Keratinocyte (primary cell): ENCODE measurements around the gene TOMM20. TPM values are rescaled to one million over a fixed set of nuclear protein-coding genes. Genes with fewer than 3 reads are reported as not detected.

Experiments used
- DNase-seq: peaks from one replicate; pipeline ENCODE4 v3.0.0-alpha.2; 2011; ENCODE audit warnings: low read depth, missing footprints, low spot score
- FAIRE-seq: peaks from 2 replicates; lab custom pipeline; 2011; peaks lifted over from hg19 to GRCh38; lab: Jason Lieb, UNC
- H2AFZ ChIP-seq: 2 replicates; pipeline ENCODE4 v1.6.0; 2012; ENCODE audit warnings: low read length, control low read depth, inconsistent platforms; ENCODE audit not compliant: control insufficient read depth
- H3K27ac ChIP-seq: 2 replicates; pipeline ENCODE4 v1.5.1; 2011; ENCODE audit warnings: low read length; ENCODE audit not compliant: control insufficient read depth, insufficient read depth
- H3K27me3 ChIP-seq: 3 replicates; pipeline ENCODE4 v1.6.0; 2011; ENCODE audit warnings: low read length; ENCODE audit not compliant: control insufficient read depth, insufficient read depth; ENCODE audit errors: extremely low read depth
- H3K36me3 ChIP-seq, 2 experiments: 2 replicates in 1 of 2; 3 replicates in 1 of 2; pipeline ENCODE4 v1.5.1; 2011; ENCODE audit warnings: low read length in 2 of 2, mild to moderate bottlenecking in 1 of 2; ENCODE audit not compliant: control insufficient read depth in 2 of 2, insufficient read depth in 2 of 2; ENCODE audit errors: extremely low read depth in 1 of 2
- H3K4me1 ChIP-seq: 3 replicates; pipeline ENCODE4 v1.5.1; 2011; ENCODE audit warnings: low read length; ENCODE audit not compliant: control insufficient read depth, insufficient read depth; ENCODE audit errors: extremely low read depth
- H3K4me2 ChIP-seq: 3 replicates; pipeline ENCODE4 v1.6.0; 2011; ENCODE audit warnings: low read depth, low read length; ENCODE audit not compliant: control insufficient read depth, insufficient read depth; ENCODE audit errors: extremely low read depth
- H3K4me3 ChIP-seq, 3 experiments: fragments of 200-600 bp in 1 of 3; sonication (generic) in 1 of 3; 2 replicates in 2 of 3; 3 replicates in 1 of 3; pipeline ENCODE4 v1.5.1; 2011 to 2016; ENCODE audit warnings: low read length in 3 of 3, mild to moderate bottlenecking in 3 of 3, control low read depth in 2 of 3, inconsistent platforms in 1 of 3, low read depth in 1 of 3, mixed read lengths in 1 of 3, mixed run types in 1 of 3, moderate library complexity in 1 of 3; ENCODE audit not compliant: control insufficient read depth in 2 of 3, insufficient read depth in 2 of 3; ENCODE audit errors: extremely low read depth in 1 of 3
- H3K79me2 ChIP-seq: 2 replicates; pipeline ENCODE4 v1.6.0; 2012; ENCODE audit warnings: low read length; ENCODE audit not compliant: control insufficient read depth, insufficient read depth
- H3K9ac ChIP-seq: 3 replicates; pipeline ENCODE4 v1.6.0; 2011; ENCODE audit warnings: low read length; ENCODE audit not compliant: control insufficient read depth, insufficient read depth; ENCODE audit errors: extremely low read depth
- H3K9me1 ChIP-seq: 3 replicates; pipeline ENCODE4 v1.6.0; 2011; ENCODE audit warnings: low read length; ENCODE audit not compliant: control insufficient read depth, insufficient read depth; ENCODE audit errors: extremely low read depth
- H3K9me3 ChIP-seq: 2 replicates; pipeline ENCODE4 v1.5.1; 2012; ENCODE audit warnings: low read depth, low read length; ENCODE audit not compliant: control insufficient read depth
- H4K20me1 ChIP-seq: 3 replicates; pipeline ENCODE4 v1.6.0; 2011; ENCODE audit warnings: low read length; ENCODE audit not compliant: control insufficient read depth, insufficient read depth; ENCODE audit errors: extremely low read depth
- CTCF ChIP-seq, 3 experiments: IDR thresholded peaks in 1 of 3; conservative IDR thresholded peaks in 1 of 3; optimal IDR thresholded peaks in 1 of 3; 2 replicates in 2 of 3; 3 replicates in 1 of 3; pipeline versions ENCODE3 to v1.5.1; 2011; ENCODE audit warnings: low read length in 3 of 3, mild to moderate bottlenecking in 3 of 3, moderate library complexity in 2 of 3, control low read depth in 1 of 3, inconsistent platforms in 1 of 3; ENCODE audit not compliant: insufficient read depth in 2 of 3; ENCODE audit errors: extremely low read depth in 1 of 3
- EZH2 ChIP-seq: IDR thresholded peaks from one replicate; pipeline ENCODE4 v1.6.1; 2012; ENCODE audit warnings: inconsistent platforms, mild to moderate bottlenecking, low read length, moderate library complexity
- dilution Hi-C: fragments of 300-500 bp; cut with MboI; formaldehyde crosslinking; loops from one replicate; pipeline ENCODE4 v1.7.0; 2020; ENCODE audit warnings: low sequenced_read_pairs; ENCODE audit not compliant: extremely low pct_ligation_motif_present
- polyA plus RNA-seq, 5 experiments: library from polyadenylated mRNA; depleted of rRNA in 3 of 5; stranded (reverse) in 3 of 5; stranded (forward) in 1 of 5; unstranded in 1 of 5; fragments of >200 nt; gene quantifications; 1 replicate in 1 of 5; 2 replicates in 3 of 5; 3 replicates in 1 of 5; pipeline versions ENCODE4 v1.2.1 to v1.2.3, GENCODE V29; 2011 to 2012; ENCODE audit warnings: missing spikeins in 2 of 5, low read depth in 1 of 5, low replicate concordance in 1 of 5

Gene TOMM20
- polyA plus RNA-seq, 1 donor (not counting 4 experiments of a cell fraction or from before 2014, with no cell fraction given) = 140 TPM

DNA sequence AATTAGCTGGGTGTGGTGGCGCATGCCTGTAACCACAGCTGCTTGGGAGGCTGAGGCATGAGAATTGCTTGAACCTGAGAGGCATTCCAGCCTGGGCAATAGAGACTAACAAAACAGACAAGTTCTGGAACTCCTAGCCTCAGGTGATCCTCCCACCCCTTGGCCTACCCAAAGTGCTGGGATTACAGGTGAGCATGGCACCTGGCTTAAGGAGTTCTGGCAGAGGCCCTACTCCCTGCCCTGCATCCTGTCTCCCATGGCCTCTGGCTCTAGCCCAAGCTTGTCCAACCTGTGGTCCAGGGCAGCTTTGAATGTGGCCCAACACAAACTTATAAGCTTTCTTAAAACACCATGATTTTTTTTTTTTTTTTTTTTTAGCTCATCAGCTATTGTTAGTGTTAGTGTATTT lies 20.4 kb downstream of the TOMM20 start:
- Histone ChIP-seq H3K4me1 (peaks cover 10% of the 10 kb centered on the region), H3K9ac (no peak overlapping the region), H2AFZ (no peak overlapping the region), H3K9me3 (no peaks in the 10 kb centered on the region), H3K27ac (no peak overlapping the region), H3K9me1 (no peaks in the 10 kb centered on the region), H3K4me2 (no peak overlapping the region), H4K20me1 (no peaks in the 10 kb centered on the region), H3K79me2 (peaks cover 10% of the 10 kb centered on the region), H3K36me3 (peaks cover 17 to 29% of the 10 kb centered on the region in 2 experiments), H3K27me3 (no peaks in the 10 kb centered on the region), H3K4me3 (no peak overlapping the region)
- no peak for DNase-seq
- no peak for FAIRE-seq
- TF ChIP-seq CTCF (optimal IDR thresholded peaks at IDR 0.05 in 1 of 3, IDR thresholded peaks at IDR 0.05 in 1 of 3, conservative IDR thresholded peaks at IDR 0.05 in 1 of 3; ENCODE audit: extremely low read depth in 1 of 3, insufficient read depth in 2 of 3, low read length in 3 of 3) (no peak), EZH2 (no peak)
- dilution Hi-C loops = no loop called here

- DNase-seq (no peak), FAIRE-seq (no peak)
- peaks cover 9% of the 10 kb centered on the region for H3K4me1 ChIP-seq
- H3K9me3 ChIP-seq = no peaks in the 10 kb centered on the region
- H3K79me2 ChIP-seq = peaks cover 8% of the 10 kb centered on the region
- no peak overlapping the region for H3K4me3 ChIP-seq
- H3K36me3 ChIP-seq = peaks cover 15 to 25% of the 10 kb centered on the region in 2 experiments
- no peak overlapping the region for H3K9ac ChIP-seq
- no peaks in the 10 kb centered on the region for H4K20me1 ChIP-seq
- no peak overlapping the region for H2AFZ ChIP-seq
- no peak overlapping the region for H3K4me2 ChIP-seq
- no peaks in the 10 kb centered on the region for H3K9me1 ChIP-seq
- H3K27me3 ChIP-seq = no peaks in the 10 kb centered on the region
- dilution Hi-C loops = no loop called here
- no peak overlapping the region for H3K27ac ChIP-seq
- TF ChIP-seq CTCF (optimal IDR thresholded peaks at IDR 0.05 in 1 of 3, IDR thresholded peaks at IDR 0.05 in 1 of 3, conservative IDR thresholded peaks at IDR 0.05 in 1 of 3; ENCODE audit: extremely low read depth in 1 of 3, insufficient read depth in 2 of 3, low read length in 3 of 3) (no peak), EZH2 (no peak)
Measured at GRCh38 chr1:235107368-235108184, 21.1 kb downstream of the TOMM20 start.
